Caki2 (cell line): Measurements from ENCODE around the gene FAM177A1. TPM values are rescaled to one million over a fixed set of nuclear protein-coding genes. Genes with fewer than 3 reads are reported as not detected.
A peak's percentile ranks its signal among the peaks of the same experiment; 100 is the strongest.
"Not testable (repeated sequence)": the region's sequence is repeated elsewhere in the genome, so short reads cannot be mapped to it uniquely, and the experiment has no call there.

Source experiments
- DNase-seq: peaks from one replicate; pipeline ENCODE4 v3.0.0-alpha.2; 2015; ENCODE audit warnings: low read depth
- in situ Hi-C: cut with HindIII; loops from 2 replicates; pipeline ENCODE4 v1.10.0; 2016; ENCODE audit warnings: low sequenced_read_pairs, low pct_unique_long_range_greater_than_20kb, mixed read lengths
- total RNA-seq: library from RNA; depleted of rRNA; stranded (reverse); fragments of >200 nt; shearing (Covaris generic); gene quantifications from 2 replicates; pipeline ENCODE4 v1.2.3, GENCODE V29; 2014; ENCODE audit warnings: low replicate concordance

Gene FAM177A1
- total RNA-seq, 1 experiment from 2014 or later = 42.3 TPM

DNA sequence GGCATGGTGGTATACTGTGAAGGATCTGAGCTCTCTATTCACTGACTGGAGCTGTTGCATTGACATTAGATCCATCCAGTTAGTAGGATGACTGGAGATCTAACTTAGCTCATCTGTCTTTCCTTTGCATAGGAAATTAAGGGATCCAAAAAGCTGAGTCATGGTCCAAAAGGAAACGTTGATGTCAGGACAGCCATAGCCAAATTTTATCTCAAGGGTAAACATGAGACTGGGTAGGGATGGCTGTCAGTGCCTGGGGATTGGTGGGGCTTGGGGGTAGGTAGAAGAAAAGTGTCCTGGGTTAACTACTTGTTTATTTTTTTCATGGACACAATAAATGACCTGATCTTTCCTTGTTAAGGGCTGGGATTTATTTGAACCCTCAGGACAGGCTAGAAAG is 4.6 kb downstream of the FAM177A1 start:
- in situ Hi-C loops = no loop called here
- peak; percentile 65 for DNase-seq

DNA sequence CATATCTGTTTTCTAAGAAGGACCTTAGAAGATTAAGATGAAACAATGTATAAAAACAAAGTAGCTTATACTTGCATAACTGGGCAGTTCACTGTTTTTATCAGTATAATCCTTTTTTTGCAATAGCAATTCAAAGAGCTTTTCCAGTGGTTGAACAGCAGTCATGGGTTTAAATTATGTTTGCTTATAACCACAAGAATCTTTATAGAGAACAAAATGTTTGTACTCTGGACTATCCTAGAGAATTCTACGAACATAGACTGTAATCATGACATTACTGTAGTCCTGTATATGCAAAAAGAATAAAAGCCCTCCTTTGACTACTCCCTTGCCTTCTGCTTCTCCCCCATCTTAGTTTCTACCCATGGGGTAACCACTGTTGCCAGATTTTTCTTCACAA is 5.7 kb downstream of the FAM177A1 start:
- in situ Hi-C loops = no loop called here
- DNase-seq = peak; percentile 58

DNA sequence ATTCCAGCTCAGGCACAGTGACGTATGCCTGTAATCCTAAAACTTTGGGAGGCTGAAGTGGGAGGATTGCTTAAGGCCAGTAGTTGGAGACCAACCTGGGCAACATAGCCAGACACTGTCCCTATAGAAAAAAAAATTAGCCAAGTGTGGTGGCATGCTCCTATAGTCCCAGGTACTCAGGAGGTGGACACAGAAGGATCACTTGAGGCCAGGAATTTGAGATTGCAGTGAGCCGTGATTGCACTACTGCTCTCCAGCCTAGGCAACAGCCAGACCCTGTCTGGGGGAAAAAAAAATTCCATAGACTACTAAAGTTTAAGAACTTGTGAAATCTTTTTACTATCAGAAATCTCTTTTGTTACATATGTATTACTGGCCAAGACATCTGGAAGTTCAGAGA is 6.6 kb downstream of the FAM177A1 start:
- in situ Hi-C loops = no loop called here
- no peak for DNase-seq

DNA sequence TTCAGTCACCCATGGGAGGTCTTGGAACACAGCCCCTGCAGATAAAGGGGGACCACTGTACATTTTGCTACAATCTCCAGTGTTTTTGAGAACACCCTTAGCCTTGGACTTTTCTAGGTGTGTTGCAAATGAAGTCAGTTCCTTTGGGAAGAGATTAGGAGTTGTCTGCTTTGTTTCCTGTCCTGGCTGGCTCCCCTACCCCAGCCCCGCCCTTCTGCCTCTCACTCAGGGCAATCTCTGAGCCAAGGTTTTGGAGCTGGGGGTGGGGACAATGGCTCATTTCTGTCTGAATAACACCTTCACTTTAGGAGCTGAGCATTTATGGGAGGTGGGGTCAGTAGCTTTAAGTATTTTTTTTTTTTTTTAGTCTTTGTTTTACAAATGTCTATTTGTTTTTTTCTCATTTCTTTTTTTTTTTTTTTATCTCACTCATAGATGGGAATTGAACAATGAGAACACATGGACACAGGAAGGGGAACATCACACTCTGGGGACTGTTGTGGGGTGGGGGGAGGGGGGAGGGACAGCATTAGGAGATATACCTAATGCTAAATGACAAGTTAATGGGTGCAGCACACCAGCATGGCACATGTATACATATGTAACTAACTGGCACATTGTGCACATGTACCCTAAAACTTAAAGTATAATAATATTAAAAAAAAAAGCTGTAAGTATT is 15.2 kb downstream of the FAM177A1 start:
- in situ Hi-C loops, DNase-seq: not testable (repeated sequence)

DNA sequence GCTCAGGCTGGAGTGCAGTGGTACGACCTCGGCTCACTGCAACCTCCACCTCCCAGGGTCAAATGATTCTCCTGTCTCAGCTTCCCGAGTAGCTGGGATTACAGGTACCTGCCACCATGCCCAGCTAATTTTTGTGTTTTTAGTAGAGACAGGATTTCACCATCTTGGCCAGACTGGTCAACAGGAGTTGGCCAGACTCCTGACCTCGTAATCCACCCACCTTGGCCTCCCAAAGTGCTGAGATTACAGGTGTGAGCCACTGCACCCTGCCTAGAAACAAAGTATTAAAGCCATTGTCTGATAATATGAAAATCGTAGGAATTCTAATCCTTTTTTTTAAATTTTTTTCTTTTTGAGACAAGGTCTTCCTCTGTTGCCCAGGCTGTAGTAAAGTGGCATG is 19.7 kb downstream of the FAM177A1 start:
- DNase-seq, in situ Hi-C loops: not testable (repeated sequence)

DNA sequence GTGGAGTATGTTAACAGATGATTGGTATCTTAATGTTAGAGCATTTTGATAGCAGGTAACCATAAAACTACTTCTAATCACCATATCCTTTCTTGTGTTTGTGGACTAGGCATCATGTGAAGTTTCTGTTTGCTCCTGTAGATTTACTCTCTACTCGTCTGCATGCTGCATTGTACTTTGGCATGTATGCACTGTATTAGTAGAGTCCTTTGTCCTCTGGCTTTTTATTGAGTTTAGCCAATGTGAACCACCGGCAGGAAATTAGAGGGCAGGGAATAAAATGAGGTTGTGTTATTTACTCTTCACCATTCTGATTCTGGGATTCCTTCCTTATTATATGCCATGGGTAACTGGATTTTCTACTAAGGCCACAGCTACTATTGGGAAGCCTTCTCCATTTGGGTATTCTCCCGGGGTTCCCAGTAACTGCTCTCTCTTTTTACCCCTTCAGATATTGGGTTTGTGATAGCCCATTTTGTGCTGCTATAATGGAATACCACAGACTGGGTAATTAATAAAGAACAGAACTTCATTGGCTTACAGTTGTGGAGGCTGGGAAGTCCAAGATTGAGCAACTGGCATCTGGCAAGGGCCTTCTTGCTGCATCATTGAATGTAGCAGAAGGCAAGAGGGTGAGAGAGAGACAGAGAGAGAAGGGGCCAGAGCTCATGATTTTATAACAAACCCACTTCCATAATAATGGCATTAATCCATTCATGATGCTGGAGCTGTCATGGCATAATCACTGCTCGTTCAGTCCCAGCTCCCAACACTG is 22.4 kb downstream of the FAM177A1 start:
- in situ Hi-C loops = no loop called here
- no peak for DNase-seq

DNA sequence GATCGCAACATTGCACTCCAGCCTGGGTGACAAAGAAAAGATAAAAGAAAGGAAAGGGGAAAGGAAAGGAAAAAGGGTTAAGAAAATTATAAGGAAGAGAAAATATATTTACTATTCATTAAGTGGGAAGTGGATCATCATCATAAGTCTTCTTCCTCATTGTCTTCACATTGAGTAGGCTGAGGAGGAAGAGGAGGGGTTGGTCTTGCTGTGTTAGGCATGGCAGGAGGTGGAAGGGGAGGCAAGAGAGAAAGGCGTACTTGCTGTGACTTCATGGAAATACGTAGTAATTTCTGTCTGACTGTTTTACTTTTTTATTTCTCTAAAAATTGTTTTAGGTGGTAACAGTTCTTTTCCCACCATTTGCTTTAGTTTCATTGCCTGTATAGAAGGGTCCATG is 26.2 kb downstream of the FAM177A1 start:
- in situ Hi-C loops = no loop called here
- no peak for DNase-seq

DNA sequence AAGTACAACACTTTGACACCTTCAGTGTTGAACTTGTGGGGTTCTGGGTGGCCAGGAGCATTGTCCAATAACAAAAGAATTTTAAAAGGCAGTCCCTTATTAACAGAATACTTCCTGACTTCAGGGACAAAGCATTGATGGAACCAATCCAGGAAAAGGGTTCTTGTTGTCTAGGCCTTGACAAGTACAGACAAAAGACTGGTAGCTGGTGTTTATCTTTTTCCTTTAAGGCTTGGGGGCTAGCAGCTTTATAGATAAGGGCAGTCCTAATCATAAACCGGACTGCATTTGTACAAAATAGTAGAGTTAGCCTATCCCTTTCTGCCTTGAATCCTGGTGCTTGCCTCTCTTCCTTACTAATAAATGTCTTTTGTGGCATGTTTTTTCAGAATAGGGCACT is 27.4 kb downstream of the FAM177A1 start:
- in situ Hi-C loops = no loop called here

DNA sequence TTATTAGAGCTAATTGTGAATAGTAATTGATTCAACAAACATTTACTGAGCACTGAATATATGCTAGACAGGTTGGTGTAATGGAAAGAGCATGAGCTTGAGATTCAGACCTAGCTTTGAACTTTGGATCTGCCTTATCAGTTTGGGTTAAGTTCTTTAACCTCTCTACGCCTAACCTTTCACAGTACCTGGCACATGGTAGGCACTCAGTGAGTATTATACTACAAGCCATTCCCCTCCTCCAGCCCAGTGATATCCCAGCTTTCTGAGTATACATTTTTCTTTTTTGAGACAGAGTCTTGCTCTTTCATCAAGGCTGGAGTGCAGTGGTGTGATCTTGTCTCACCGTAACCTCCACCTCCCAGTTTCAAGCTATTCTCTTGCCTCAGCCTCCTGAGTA is 32.0 kb downstream of the FAM177A1 start:
- no peak for DNase-seq
- in situ Hi-C loops = no loop called here

More for the DNA sequence above, 27.4 kb downstream of the FAM177A1 start:
- no peak for DNase-seq

DNA sequence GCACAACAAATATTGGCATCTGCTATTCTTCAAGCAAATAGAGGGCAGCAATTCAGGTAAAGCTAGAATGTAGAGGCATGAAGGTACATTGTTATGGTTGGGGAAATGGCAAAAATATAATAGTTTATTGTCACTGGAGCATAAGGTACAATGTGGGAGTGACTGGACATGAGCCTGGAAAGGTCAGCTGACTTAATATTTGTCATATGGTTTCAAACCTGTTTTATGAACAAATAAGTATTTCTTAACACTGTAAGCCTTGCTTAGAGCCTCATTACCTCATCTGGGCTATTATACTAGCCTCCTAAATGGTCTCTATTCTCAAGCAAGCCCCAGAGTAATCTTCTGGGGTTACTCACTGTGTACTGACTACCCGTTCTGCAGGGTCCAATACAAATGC is 33.7 kb downstream of the FAM177A1 start:
- DNase-seq = no peak
- in situ Hi-C loops = no loop called here

DNA sequence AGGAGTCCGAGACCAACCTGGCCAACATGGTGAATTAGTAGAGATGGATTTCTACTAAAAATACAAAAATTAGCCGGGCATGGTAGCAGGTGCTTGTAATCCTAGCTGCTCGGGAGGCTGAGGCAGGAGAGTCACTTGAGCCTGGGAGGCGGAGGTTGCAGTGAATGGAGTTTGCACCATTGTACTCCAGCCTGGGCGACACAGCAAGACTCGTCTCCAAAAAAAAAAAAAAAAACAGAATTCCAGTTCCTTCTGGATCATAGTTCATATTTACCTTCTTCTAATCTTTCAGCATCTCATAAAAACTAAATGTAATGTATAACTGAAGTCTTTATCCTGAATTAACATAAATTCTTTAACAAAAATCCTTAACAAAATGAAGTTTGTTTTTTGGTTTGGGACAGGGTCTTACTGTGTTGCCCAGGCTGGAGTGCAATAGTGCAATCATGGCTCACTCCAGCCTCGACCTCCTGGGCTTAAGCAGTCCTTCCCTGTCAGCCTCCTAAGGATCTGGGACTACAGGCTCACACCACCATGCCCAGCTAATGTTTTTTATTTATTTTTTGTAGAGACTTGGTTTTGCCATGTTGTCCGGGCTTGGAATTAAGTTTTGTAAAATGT is 37.6 kb downstream of the FAM177A1 start:
- no peak for DNase-seq
- in situ Hi-C loops = no loop called here

DNA sequence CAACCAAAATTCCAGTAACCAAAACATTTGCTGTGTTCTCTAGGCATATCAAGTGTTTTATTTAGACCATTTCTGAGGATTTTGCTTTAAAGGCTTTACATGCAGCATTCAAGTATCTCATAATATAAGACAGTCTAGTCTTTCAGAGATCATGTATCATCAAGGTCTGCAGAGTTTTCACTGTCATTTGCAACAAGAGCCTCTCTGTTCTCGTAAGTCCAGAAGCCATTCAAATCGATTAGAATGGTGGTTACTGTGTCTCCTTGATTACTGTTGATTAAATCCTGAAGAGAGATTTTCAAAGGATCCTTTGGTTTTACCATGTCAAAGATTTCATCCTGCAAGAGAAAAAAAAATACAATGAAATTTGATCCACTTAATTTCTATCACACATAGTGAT is 39.4 kb downstream of the FAM177A1 start:
- in situ Hi-C loops = no loop called here
- no peak for DNase-seq

DNA sequence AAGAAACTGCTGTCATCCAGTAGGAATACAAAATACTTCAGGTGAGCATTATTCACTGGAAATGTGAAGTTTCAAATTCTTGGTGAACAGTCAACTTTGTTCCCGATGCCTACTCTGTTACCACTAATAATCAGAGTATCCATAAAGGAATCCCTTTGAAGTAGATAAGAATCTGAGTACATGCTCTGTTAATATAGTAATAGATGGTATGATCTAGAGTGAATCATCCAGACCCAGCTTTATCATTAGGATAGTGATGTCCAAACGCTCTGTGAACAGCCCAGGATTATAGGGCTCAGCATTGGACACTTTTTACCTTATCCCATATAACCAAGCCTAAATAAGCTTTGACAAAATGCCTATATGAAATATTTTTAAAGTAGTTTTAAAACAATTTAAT is 42.4 kb downstream of the FAM177A1 start:
- in situ Hi-C loops = no loop called here
- no peak for DNase-seq

DNA sequence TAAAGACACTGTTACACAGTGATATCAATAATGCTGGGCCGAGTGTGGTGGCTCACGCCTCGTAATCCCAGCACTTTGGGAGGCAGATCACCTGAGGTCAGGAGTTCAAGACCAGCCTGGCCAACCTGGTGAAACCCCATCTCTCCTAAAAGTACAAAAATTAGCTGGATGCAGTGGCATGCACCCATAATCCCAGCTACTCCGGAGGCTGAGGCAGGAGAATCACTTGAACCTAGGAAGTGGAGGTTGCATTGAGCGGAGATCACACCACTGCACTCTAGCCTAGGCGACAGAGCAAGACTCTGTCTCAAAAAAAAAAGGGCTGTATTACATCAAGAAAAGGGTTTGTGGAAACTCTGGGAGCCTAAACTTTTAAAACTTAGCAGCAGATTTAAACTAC is 48.6 kb downstream of the FAM177A1 start:
- DNase-seq = not testable (repeated sequence)

DNA sequence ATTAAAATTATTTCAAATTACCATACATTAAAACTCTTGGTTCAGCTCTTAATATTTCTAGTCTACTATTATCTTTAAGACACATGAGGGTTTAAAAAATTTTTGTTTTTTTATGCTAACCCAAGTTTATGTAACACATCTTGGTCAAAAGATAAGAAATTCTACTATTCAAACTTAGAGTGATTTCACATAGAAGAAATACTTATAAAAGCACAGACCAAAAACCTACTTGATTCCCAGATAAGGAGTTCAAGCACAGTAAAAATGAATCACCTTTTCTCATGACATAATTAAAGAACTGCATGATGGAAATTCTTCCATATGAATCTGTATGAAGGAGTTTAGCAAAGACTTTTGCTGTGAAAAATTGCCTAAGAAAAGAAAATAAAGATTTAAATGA is 61.8 kb downstream of the FAM177A1 start:
- DNase-seq = no peak
- in situ Hi-C loops = no loop called here

More for the DNA sequence above, 48.6 kb downstream of the FAM177A1 start:
- in situ Hi-C loops = not testable (repeated sequence)

DNA sequence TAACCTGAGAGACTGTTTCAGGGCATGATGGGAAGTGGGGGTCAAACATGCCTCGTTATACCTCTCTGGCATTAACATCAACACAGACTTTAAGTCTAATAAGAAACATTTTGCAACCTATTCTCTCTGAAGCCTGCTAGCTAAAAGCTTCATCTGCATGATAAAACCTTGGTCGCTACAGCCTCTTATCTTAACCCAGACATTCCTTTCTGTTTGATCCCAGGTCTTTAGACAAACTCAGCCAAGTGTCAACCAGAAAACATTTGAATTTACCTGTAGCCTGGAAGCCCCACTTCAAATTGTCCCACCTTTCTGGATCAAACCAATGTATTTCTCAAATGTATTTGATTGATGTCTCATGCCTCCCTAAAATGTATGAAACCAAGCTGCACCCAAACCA is 66.6 kb downstream of the FAM177A1 start:
- no peak for DNase-seq
- in situ Hi-C loops = no loop called here

DNA sequence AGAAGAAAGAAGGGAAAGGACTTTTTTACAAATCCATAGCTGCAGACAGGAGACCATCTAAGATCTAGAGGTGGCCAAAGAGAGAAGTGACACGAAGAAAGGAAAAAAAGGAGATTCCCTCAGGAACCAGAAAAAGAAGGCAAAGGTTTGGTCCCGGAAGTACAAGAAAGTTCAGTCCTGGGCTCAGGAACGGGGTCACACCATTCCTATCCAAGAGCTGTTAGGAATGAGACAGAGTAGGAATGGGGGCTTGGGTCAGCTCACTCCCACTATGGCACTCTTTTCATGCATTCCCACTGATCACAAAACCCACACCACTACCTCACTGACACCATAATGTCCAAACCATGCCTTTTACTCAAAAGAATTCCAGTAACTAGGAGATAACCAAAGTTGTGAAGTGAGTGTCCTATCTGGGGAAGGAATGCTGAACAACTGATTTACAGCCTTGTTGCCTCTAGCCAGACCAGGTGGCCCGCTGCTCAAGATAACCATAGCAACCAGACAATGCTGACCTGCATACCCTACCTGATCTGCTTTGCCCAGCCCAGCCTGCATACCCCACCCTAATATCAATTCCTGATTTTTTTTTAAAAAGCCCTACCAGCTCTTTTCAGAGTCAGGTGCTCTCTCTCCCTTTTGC is 67.4 kb downstream of the FAM177A1 start:
- DNase-seq = no peak
- in situ Hi-C loops = no loop called here

DNA sequence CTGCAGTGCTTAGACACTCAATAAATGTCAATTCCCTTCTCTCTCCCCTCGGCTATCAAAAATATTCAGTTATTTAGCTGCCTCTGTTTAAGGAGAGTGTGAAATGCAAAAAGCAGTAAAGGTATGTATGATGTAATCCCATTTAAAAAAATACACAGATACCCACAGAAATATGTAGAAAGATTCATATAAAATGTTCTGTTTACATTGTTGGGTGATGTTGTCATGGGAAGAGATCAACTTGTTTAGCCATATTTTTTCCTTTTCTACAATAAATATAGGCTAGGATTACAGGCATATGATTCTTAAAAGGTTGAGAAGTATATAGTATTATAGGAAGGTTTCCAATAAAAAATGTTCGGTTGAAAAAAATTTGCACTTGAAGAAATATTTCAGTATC is 68.0 kb downstream of the FAM177A1 start:
- in situ Hi-C loops = no loop called here
- DNase-seq = no peak

DNA sequence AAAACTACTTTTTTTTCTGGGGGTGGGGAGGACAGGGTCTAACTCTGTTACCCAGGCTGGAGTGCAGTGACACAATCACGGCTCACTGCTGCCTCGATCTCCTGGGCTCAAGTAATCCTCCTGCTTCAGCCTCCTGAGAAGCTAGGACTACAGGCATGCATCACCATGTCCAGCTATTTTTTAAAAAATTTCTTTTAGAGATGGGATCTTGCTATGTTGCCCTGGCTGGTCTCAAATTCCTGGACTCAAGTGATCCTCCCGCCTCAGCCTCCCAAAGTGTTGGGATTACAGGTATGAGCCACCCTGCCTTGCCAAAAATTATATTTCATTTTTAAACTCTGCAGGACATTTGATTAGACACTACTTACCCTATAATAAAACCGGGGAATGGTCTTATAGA is 70.2 kb downstream of the FAM177A1 start:
- DNase-seq = no peak
- in situ Hi-C loops = no loop called here
